Stimulated activated CD8-positive, alpha-beta memory T cell treated with anti-CD3 and anti-CD28 coated beads, Interleukin-2, amount 100 ng/mL, for 48 hours (primary cell): Measurements from ENCODE around the gene CDH13.

Experiments used
- DNase-seq, 2 donors: peaks; one replicate each; pipeline ENCODE4 v3.0.0-alpha.2; 2020; ENCODE audit warnings: low read depth in 2 of 2

Gene CDH13

GRCh38 chr16:83482545-83483162 is 855.9 kb downstream of the CDH13 start:
- no peak for DNase-seq

- no peak for DNase-seq
These were observed 863.3 kb downstream of the CDH13 start for GRCh38 chr16:83490073-83490472.

- no peak for DNase-seq
These were observed 867.7 kb downstream of the CDH13 start for GRCh38 chr16:83494459-83494858.

- DNase-seq, result no peak
These were observed 874.7 kb downstream of the CDH13 start for GRCh38 chr16:83501481-83501880.

- no peak for DNase-seq
These were observed 881.5 kb downstream of the CDH13 start for GRCh38 chr16:83508295-83508694.

- DNase-seq, result no peak
These were observed 882.5 kb downstream of the CDH13 start for GRCh38 chr16:83509316-83509715.

GRCh38 chr16:83510906-83511305 is 884.1 kb downstream of the CDH13 start:
- DNase-seq, result no peak

- DNase-seq, result peak in 1 of 2 donors; percentile 1
These were observed 886.4 kb downstream of the CDH13 start for GRCh38 chr16:83513008-83513755.

GRCh38 chr16:83515395-83515794 is 888.6 kb downstream of the CDH13 start:
- no peak for DNase-seq

GRCh38 chr16:83516931-83517330 is 890.2 kb downstream of the CDH13 start:
- DNase-seq, result no peak

- no peak for DNase-seq
These were observed 890.6 kb downstream of the CDH13 start for GRCh38 chr16:83517398-83517797.

GRCh38 chr16:83520596-83520995 is 893.8 kb downstream of the CDH13 start:
- DNase-seq, result no peak

- no peak for DNase-seq
These were observed 903.5 kb downstream of the CDH13 start for GRCh38 chr16:83530293-83530692.

GRCh38 chr16:83532634-83533033 is 905.9 kb downstream of the CDH13 start:
- DNase-seq, result no peak

- DNase-seq, result no peak
These were observed 906.4 kb downstream of the CDH13 start for GRCh38 chr16:83533193-83533592.

GRCh38 chr16:83538707-83539106 is 911.9 kb downstream of the CDH13 start:
- no peak for DNase-seq

- DNase-seq, result no peak
These were observed 913.1 kb downstream of the CDH13 start for GRCh38 chr16:83539736-83540490.

- DNase-seq, result no peak
These were observed 914.5 kb downstream of the CDH13 start for GRCh38 chr16:83541231-83541630.

- no peak for DNase-seq
These were observed 915.7 kb downstream of the CDH13 start for GRCh38 chr16:83542491-83542890.

- DNase-seq, result no peak
These were observed 922.8 kb downstream of the CDH13 start for GRCh38 chr16:83549316-83550182.

GRCh38 chr16:83550183-83550569 is 923.4 kb downstream of the CDH13 start:
- DNase-seq, result no peak

GRCh38 chr16:83552228-83552627 is 925.5 kb downstream of the CDH13 start:
- no peak for DNase-seq
